Skeletal muscle satellite cell (primary cell): ENCODE results near the gene STAM.

ENCODE experiments used
- H3K27me3 ChIP-seq: 2 replicates; pipeline ENCODE4 v1.7.0; 2013; ENCODE audit warnings: low read length; ENCODE audit not compliant: control insufficient read depth, insufficient read depth
- H3K36me3 ChIP-seq: 2 replicates; pipeline ENCODE4 v1.7.0; 2013; ENCODE audit warnings: mild to moderate bottlenecking, control low read depth, low read length; ENCODE audit not compliant: insufficient read depth
- H3K4me1 ChIP-seq: 2 replicates; pipeline ENCODE4 v1.7.0; 2013; ENCODE audit warnings: low read length; ENCODE audit not compliant: control insufficient read depth, insufficient read depth
- H3K4me2 ChIP-seq: 2 replicates; pipeline ENCODE4 v1.7.0; 2013; ENCODE audit warnings: mild to moderate bottlenecking, low read length
- H3K4me3 ChIP-seq: 2 replicates; pipeline ENCODE4 v1.7.0; 2013; ENCODE audit warnings: low read length
- H3K9ac ChIP-seq: 2 replicates; pipeline ENCODE4 v1.7.0; 2013; ENCODE audit warnings: mild to moderate bottlenecking, low read depth, low read length, moderate library complexity
- H3K9me3 ChIP-seq: replicated peaks from 2 replicates; pipeline ENCODE4 v1.7.0; 2013; ENCODE audit warnings: mild to moderate bottlenecking, control low read depth, low read length

The STAM gene

GRCh38 chr10:17682236-17682946 is 38.4 kb downstream of the STAM start:
- Histone ChIP-seq H3K9ac (no peak overlapping the region), H3K9me3 (no peaks in the 10 kb centered on the region), H3K4me1 (no peaks in the 10 kb centered on the region), H3K27me3 (no peaks in the 10 kb centered on the region), H3K4me2 (no peak overlapping the region), H3K36me3 (peaks cover 5% of the 10 kb centered on the region), H3K4me3 (no peak overlapping the region)

GRCh38 chr10:17683541-17683940 is 39.6 kb downstream of the STAM start:
- H3K4me2 ChIP-seq, result no peak overlapping the region
- peaks cover 9% of the 10 kb centered on the region for H3K36me3 ChIP-seq
- H3K9me3 ChIP-seq, result no peaks in the 10 kb centered on the region
- H3K4me1 ChIP-seq, result no peaks in the 10 kb centered on the region
- H3K4me3 ChIP-seq, result no peak overlapping the region
- no peak overlapping the region for H3K9ac ChIP-seq
- H3K27me3 ChIP-seq, result no peaks in the 10 kb centered on the region

DNA sequence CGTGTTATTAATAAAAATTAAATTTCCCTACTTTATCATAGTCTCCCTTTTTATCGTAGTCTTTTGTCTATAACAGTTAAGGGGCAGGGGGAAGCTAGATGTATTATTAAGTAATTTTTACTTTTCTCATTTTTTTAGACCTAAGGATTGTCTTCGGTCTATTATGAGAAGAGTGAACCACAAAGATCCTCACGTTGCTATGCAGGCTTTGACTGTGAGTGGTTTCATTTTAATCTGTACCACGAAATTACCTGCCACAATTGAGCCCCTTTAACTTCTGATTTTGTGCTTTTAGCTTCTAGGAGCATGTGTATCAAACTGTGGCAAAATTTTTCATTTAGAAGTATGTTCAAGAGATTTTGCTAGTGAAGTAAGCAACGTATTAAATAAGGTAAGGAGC is 40.6 kb downstream of the STAM start:
- Histone ChIP-seq H3K4me2 (no peak overlapping the region), H3K9me3 (no peaks in the 10 kb centered on the region), H3K9ac (no peak overlapping the region), H3K4me3 (no peak overlapping the region), H3K4me1 (no peaks in the 10 kb centered on the region), H3K36me3 (peaks cover 15% of the 10 kb centered on the region), H3K27me3 (no peaks in the 10 kb centered on the region)

- no peaks in the 10 kb centered on the region for H3K4me1 ChIP-seq
- H3K9me3 ChIP-seq, result no peaks in the 10 kb centered on the region
Observed at GRCh38 chr10:17685233-17685840, 41.4 kb downstream of the STAM start.

GRCh38 chr10:17687117-17687831 is 43.3 kb downstream of the STAM start:
- no peak overlapping the region for H3K4me2 ChIP-seq
- H3K4me3 ChIP-seq, result no peak overlapping the region
- peaks cover 13% of the 10 kb centered on the region for H3K36me3 ChIP-seq
- no peaks in the 10 kb centered on the region for H3K27me3 ChIP-seq
- H3K9ac ChIP-seq, result no peak overlapping the region
- no peaks in the 10 kb centered on the region for H3K9me3 ChIP-seq
- no peaks in the 10 kb centered on the region for H3K4me1 ChIP-seq

More at GRCh38 chr10:17685233-17685840, 41.4 kb downstream of the STAM start:
- Histone ChIP-seq H3K4me2 (no peak overlapping the region), H3K27me3 (no peaks in the 10 kb centered on the region), H3K4me3 (no peak overlapping the region), H3K9ac (no peak overlapping the region), H3K36me3 (peaks cover 15% of the 10 kb centered on the region)

DNA sequence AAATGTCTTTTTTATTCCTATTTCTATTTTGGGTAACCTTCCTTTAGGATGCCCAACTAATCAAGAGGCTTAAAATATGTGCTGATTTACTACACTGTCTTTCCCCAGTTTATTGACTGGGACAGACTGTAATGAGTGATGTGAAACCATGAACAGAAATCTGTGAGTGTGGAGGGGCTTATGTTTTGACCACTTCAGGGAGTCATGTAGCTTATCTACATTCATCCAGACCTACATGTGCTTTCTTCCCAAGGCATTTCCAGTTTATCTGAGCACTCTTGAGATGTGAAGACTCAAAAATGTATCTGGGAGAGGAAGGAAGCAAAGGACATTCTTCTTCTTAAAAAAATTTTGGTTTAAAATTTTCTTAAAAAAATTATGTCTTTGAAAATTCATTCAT is 45.2 kb downstream of the STAM start:
- no peak overlapping the region for H3K4me3 ChIP-seq
- H3K4me2 ChIP-seq, result no peak overlapping the region
- H3K36me3 ChIP-seq, result peaks cover 24% of the 10 kb centered on the region
- no peaks in the 10 kb centered on the region for H3K27me3 ChIP-seq
- no peaks in the 10 kb centered on the region for H3K9me3 ChIP-seq
- H3K9ac ChIP-seq, result no peak overlapping the region
- H3K4me1 ChIP-seq, result no peaks in the 10 kb centered on the region

DNA sequence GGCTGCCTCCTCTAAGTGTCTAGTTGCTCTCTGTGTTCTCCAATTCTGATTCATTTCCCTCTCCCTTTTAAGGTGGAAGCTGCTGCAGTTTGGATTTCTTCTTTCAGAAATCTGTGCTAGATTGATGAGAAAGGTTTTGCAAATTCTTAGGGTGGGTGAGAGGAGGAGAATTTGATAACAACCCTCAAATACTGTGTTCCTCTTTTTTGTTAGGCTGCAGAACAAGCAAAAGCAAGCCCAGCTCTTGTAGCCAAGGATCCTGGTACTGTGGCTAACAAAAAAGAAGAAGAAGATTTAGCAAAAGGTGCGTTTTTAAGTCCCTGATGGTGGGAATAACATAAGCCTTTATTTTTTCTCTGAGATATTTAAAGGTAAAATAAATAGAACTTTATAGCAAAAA is 49.1 kb downstream of the STAM start:
- Histone ChIP-seq H3K27me3 (no peaks in the 10 kb centered on the region), H3K4me1 (no peaks in the 10 kb centered on the region)

DNA sequence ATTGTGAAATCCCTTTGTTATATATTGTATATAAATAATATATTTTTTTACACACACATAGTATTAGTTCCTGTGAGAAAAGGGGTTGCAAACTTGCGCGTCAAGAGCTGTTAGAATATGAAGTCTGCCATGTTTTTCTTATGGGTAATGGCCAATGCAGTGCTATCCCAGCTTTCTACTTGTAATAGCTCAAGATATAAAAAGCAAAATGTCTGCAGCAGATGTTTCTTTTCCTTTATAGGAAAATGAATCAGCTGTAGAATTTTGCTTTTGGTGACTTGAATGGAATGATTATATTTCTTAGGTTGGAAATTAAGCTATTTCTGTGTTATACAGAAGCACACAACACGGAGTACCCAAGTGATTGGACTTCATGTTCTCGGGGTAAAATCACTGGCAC is 54.7 kb downstream of the STAM start:
- Histone ChIP-seq H3K4me3 (no peak overlapping the region), H3K27me3 (no peaks in the 10 kb centered on the region), H3K36me3 (peaks cover 20% of the 10 kb centered on the region), H3K9ac (no peak overlapping the region), H3K4me2 (no peak overlapping the region), H3K4me1 (no peaks in the 10 kb centered on the region), H3K9me3 (no peaks in the 10 kb centered on the region)

More for the DNA sequence above, 49.1 kb downstream of the STAM start:
- no peak overlapping the region for H3K4me3 ChIP-seq
- H3K36me3 ChIP-seq, result peaks cover 38% of the 10 kb centered on the region
- no peak overlapping the region for H3K4me2 ChIP-seq
- H3K9me3 ChIP-seq, result no peaks in the 10 kb centered on the region
- H3K9ac ChIP-seq, result no peak overlapping the region

DNA sequence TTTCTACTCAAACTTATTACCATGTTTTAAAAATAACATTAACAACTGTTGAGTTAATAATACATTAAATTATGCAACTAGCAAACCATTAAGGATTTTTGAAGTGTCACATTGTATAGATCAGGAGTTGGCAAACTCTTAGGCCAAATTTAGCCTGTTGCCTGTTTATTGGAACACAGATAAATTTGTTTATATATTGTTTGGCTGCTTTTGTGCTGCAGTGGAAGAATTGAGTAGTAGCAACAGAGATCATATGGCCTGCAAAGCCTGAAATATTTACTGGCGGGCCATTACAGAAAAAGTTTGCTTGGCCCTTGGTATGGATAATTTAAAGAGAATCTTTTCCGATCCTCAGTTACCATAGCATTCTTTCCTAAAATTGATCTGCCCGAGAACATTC is 57.4 kb downstream of the STAM start:
- H3K4me1 ChIP-seq, result no peaks in the 10 kb centered on the region
- H3K36me3 ChIP-seq, result peaks cover 23% of the 10 kb centered on the region
- no peak overlapping the region for H3K9ac ChIP-seq
- H3K4me3 ChIP-seq, result no peak overlapping the region
- H3K9me3 ChIP-seq, result no peaks in the 10 kb centered on the region
- no peaks in the 10 kb centered on the region for H3K27me3 ChIP-seq
- no peak overlapping the region for H3K4me2 ChIP-seq

GRCh38 chr10:17703706-17704105 is 59.8 kb downstream of the STAM start:
- Histone ChIP-seq H3K4me3 (no peak overlapping the region), H3K9me3 (no peaks in the 10 kb centered on the region), H3K4me1 (no peaks in the 10 kb centered on the region), H3K36me3 (peaks cover 26% of the 10 kb centered on the region), H3K9ac (no peak overlapping the region), H3K4me2 (no peak overlapping the region), H3K27me3 (no peaks in the 10 kb centered on the region)

- H3K4me2 ChIP-seq, result no peak overlapping the region
- H3K36me3 ChIP-seq, result peaks cover 56% of the 10 kb centered on the region
- H3K9me3 ChIP-seq, result no peaks in the 10 kb centered on the region
Observed at GRCh38 chr10:17708821-17709220, 64.9 kb downstream of the STAM start.

More at GRCh38 chr10:17708821-17709220, 64.9 kb downstream of the STAM start:
- Histone ChIP-seq H3K4me3 (no peak overlapping the region), H3K27me3 (no peaks in the 10 kb centered on the region), H3K9ac (no peak overlapping the region), H3K4me1 (no peaks in the 10 kb centered on the region)
